Measurements from ENCODE around the gene PTPRD. TPM values are rescaled to one million over a fixed set of nuclear protein-coding genes. Genes with fewer than 3 reads are reported as not detected.

PTPRD gene
- total RNA-seq, 1 experiment from 2014 or later, result 69.6 TPM

- TF ChIP-seq FOXJ3 (CRISPR knock-in tag; IDR thresholded peaks at IDR 0.05; ENCODE audit: borderline replicate concordance), result no peak
- no peak for TF ChIP-seq EMX1 (CRISPR knock-in tag; IDR thresholded peaks at IDR 0.05)
- no peak for TF ChIP-seq TEAD4 (CRISPR knock-in tag; IDR thresholded peaks at IDR 0.05)
- no peak for TF ChIP-seq MAX (CRISPR knock-in tag; IDR thresholded peaks at IDR 0.05)
- no peak for TF ChIP-seq TP53 (CRISPR knock-in tag; IDR thresholded peaks at IDR 0.05)
- no peak for TF ChIP-seq SMAD4 (CRISPR knock-in tag; IDR thresholded peaks at IDR 0.05)
- TF ChIP-seq MLX (CRISPR knock-in tag; IDR thresholded peaks at IDR 0.05), result no peak
- no peak for TF ChIP-seq ELF4 (CRISPR knock-in tag; IDR thresholded peaks at IDR 0.05; ENCODE audit: low read depth)
- no peak for TF ChIP-seq ZMAT4 (CRISPR knock-in tag; IDR thresholded peaks at IDR 0.05)
- no peak for TF ChIP-seq FOXK1 (CRISPR knock-in tag; IDR thresholded peaks at IDR 0.05)
- no peak for TF ChIP-seq AFF4 (CRISPR knock-in tag; IDR thresholded peaks at IDR 0.05; ENCODE audit: borderline replicate concordance)
- TF ChIP-seq ZNF281 (CRISPR knock-in tag; IDR thresholded peaks at IDR 0.05), result no peak
- TF ChIP-seq E2F5 (CRISPR knock-in tag; IDR thresholded peaks at IDR 0.05), result no peak
- TF ChIP-seq USF2 (CRISPR knock-in tag; IDR thresholded peaks at IDR 0.05), result no peak
- TF ChIP-seq USF1 (CRISPR knock-in tag; IDR thresholded peaks at IDR 0.05), result no peak
- TF ChIP-seq TEAD1 (CRISPR knock-in tag; IDR thresholded peaks at IDR 0.05), result no peak
- no peak for TF ChIP-seq CREM (CRISPR knock-in tag; IDR thresholded peaks at IDR 0.05)
- no peak for TF ChIP-seq PRDM15 (CRISPR knock-in tag; IDR thresholded peaks at IDR 0.05)
- TF ChIP-seq FOXP4 (CRISPR knock-in tag; IDR thresholded peaks at IDR 0.05), result no peak
- no peaks in the 10 kb centered on the region for H3K9me3 Mint-ChIP-seq
- H3K27ac Mint-ChIP-seq, result no peak overlapping the region
- H3K36me3 Mint-ChIP-seq, result no peaks in the 10 kb centered on the region
- H3K4me3 Mint-ChIP-seq, result peak overlapping the region; percentile 78
- peaks cover 51% of the 10 kb centered on the region for H3K27me3 Mint-ChIP-seq (ENCODE audit: low read depth)
- DNase-seq (ENCODE audit: low spot score), result no peak
- no peak for ATAC-seq
- peaks cover 18% of the 10 kb centered on the region for H3K4me1 Mint-ChIP-seq
- POLR2A ChIA-PET, result no interaction called here
- CTCF ChIA-PET, result interaction anchor here (1.0 to 1.2 kb wide), 3 partner anchors 9 to 705 kb away, joined by 3 read pairs; no protein-coding TSS in a partner anchor
Observed at GRCh38 chr9:10614196-10614800, 1.5 kb upstream of the PTPRD start.
